K562 (cell line): ENCODE data around the gene RACK1. TPM values are rescaled to one million over a fixed set of nuclear protein-coding genes. Genes with fewer than 3 reads are reported as not detected.

Experiments
- E2F3 ChIP-seq: fragments of 250-450 bp; sonication (Bioruptor Pico); IDR thresholded peaks from 2 replicates; pipeline ENCODE4 v1.4.0; 2020; ENCODE audit warnings: mild to moderate bottlenecking
- ELF1 ChIP-seq: fragments of 200-800 bp; sonication (Bioruptor generic); IDR thresholded peaks from 2 replicates; pipeline ENCODE4 v1.6.1; 2016; ENCODE audit warnings: missing genetic modification characterization, missing compliant biosample characterization
- HIVEP1 ChIP-seq: fragments of 250-450 bp; sonication (Bioruptor Pico); IDR thresholded peaks from 2 replicates; pipeline ENCODE4 v1.4.0; 2020; ENCODE audit warnings: mild to moderate bottlenecking
- NFRKB ChIP-seq: fragments of 450-650 bp; IDR thresholded peaks from 2 replicates; pipeline ENCODE4 v1.6.1; 2016; ENCODE audit warnings: low read depth
- PHB2 ChIP-seq: fragments of 450-650 bp; IDR thresholded peaks from 2 replicates; pipeline ENCODE4 v1.6.1; 2017; ENCODE audit warnings: low read depth
- PHTF2 ChIP-seq: fragments of 250-450 bp; sonication (Bioruptor Pico); IDR thresholded peaks from 2 replicates; pipeline ENCODE4 v1.5.0; 2021; ENCODE audit warnings: mild to moderate bottlenecking
- POLR2H ChIP-seq: IDR thresholded peaks from 2 replicates; pipeline ENCODE4 v1.6.1; 2016; ENCODE audit warnings: missing genetic modification characterization, low read depth, mild to moderate bottlenecking, control low read depth, missing compliant biosample characterization, moderate library complexity
- SMAD4 ChIP-seq: fragments of 250-450 bp; sonication (Bioruptor Pico); conservative IDR thresholded peaks from 2 replicates; pipeline ENCODE4 v1.8.0; 2021; ENCODE audit warnings: inconsistent platforms, mild to moderate bottlenecking, moderate library complexity
- TCF7L2 ChIP-seq: fragments of 150-350 bp; IDR thresholded peaks from 2 replicates; pipeline ENCODE4 v1.6.1; 2016; ENCODE audit warnings: low read depth, mild to moderate bottlenecking, low read length, moderate library complexity
- TCFL5 ChIP-seq: fragments of 250-450 bp; sonication (Bioruptor Pico); conservative IDR thresholded peaks from 2 replicates; pipeline ENCODE4 v1.6.1; 2021; ENCODE audit warnings: mild to moderate bottlenecking, moderate library complexity, matching md5 sums
- ZFP1 ChIP-seq: fragments of 450-650 bp; formaldehyde crosslinking; IDR thresholded peaks from 2 replicates; pipeline ENCODE4 v1.4.0; 2020; ENCODE audit warnings: mild to moderate bottlenecking, mixed read lengths
- ZFX ChIP-seq: sonication (generic); formaldehyde crosslinking; IDR thresholded peaks from 2 replicates; pipeline ENCODE4 v1.8.0; 2022; ENCODE audit warnings: mild to moderate bottlenecking, missing genetic modification reagents, moderate library complexity
- ZNF41 ChIP-seq: fragments of 250-450 bp; sonication (Bioruptor Pico); conservative IDR thresholded peaks from 2 replicates; pipeline ENCODE4 v1.4.0; 2020; ENCODE audit warnings: mild to moderate bottlenecking
- ZNF583 ChIP-seq: fragments of 250-450 bp; sonication (Bioruptor Pico); IDR thresholded peaks from 2 replicates; pipeline ENCODE4 v1.4.0; 2020
- ZNF830 ChIP-seq: fragments of 250-450 bp; sonication (Bioruptor Pico); IDR thresholded peaks from 2 replicates; pipeline ENCODE4 v1.5.0; 2021; ENCODE audit warnings: mild to moderate bottlenecking
- ZZZ3 ChIP-seq: fragments of 450-650 bp; IDR thresholded peaks from 2 replicates; pipeline ENCODE4 v1.6.1; 2016; ENCODE audit warnings: antibody characterized with exemption, mild to moderate bottlenecking, moderate library complexity
- polyA plus RNA-seq, 8 experiments: library from polyadenylated mRNA; depleted of rRNA in 4 of 8; stranded (reverse) in 5 of 8; unstranded in 3 of 8; fragments of >200 nt; fragmentation: Nextera tagmentation in 2 of 8; fragmentation: Illumina TruSeq in 1 of 8; extraction: Ambion mirVana in 2 of 8; extraction: Trizol in 1 of 8; gene quantifications; 2 replicates each; pipeline versions ENCODE4 v1.2.1 to v1.2.3, GENCODE V29; 2011 to 2014; ENCODE audit warnings: inconsistent platforms in 1 of 8, missing spikeins in 1 of 8
- total RNA-seq, 7 experiments: library from RNA; depleted of rRNA in 6 of 7; stranded (reverse); fragments of >200 nt in 6 of 7; fragmentation: Illumina TruSeq in 2 of 7; extraction: Trizol in 2 of 7; gene quantifications; 2 replicates each; pipeline versions ENCODE4 v1.2.1 to v1.2.3, GENCODE V29; 2011 to 2021; ENCODE audit warnings: low replicate concordance in 1 of 7
- TF ChIP-seq, protein P1 (sequence below): sonication (generic); formaldehyde crosslinking; IDR thresholded peaks from 2 replicates; pipeline ENCODE4 v1.8.0; 2023; ENCODE audit warnings: mild to moderate bottlenecking, missing genetic modification reagents
- TF ChIP-seq, protein P2 (sequence below), 2 experiments: IDR thresholded peaks; 2 replicates each; pipeline ENCODE4 v1.6.1; 2012; ENCODE audit warnings: improper control_type of control experiment in 2 of 2, low read depth in 2 of 2, low read length in 2 of 2, borderline replicate concordance in 1 of 2
- TF ChIP-seq, protein P3 (sequence below): fragments of 450-650 bp; IDR thresholded peaks from 2 replicates; pipeline ENCODE4 v1.6.1; 2017; ENCODE audit warnings: mild to moderate bottlenecking, moderate library complexity
- TF ChIP-seq, protein P4 (sequence below): sonication (generic); formaldehyde crosslinking; IDR thresholded peaks from 2 replicates; pipeline ENCODE4 v1.9.0; 2022; ENCODE audit warnings: mild to moderate bottlenecking, missing genetic modification reagents

RACK1 gene
- total and polyA plus RNA-seq, 9 of the 15 experiments (the other 6 are each of a cell fraction or from before 2014, with no cell fraction given): 2,303 to 5,311 (median 3,833) TPM

DNA sequence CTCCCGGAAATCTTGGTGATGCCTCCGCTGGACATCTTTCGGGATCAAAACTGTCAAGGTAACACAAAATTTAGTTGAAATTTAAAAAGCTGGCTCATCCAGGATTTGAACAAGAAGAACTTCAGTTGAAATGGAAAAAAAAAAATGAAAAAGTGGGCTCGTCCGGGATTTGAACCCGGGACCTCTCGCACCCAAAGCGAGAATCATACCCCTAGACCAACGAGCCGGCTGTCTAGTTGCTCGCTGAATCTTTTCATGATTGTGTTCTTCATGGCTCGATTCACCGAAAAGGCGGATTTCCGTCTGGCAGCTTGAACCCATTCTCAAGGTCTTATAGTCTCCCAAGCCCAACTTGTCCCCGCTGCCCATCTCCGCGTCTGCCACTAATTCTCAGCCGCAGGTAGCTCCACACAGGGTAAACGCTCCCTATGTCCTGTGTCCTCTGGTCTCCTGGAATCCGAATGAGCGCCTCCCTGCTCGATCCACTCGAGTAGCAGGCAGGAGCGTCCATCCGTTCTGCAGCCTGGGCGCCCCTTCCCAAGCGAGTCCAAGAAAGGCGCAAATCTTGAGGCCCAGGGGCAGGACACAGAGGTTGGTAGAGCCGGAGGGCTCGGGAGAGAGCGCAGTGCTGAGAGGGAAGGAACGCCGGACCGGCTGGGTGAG, 54.9 kb downstream of the RACK1 start (continued):
- TF ChIP-seq POLR2H (tag) (no peak), SMAD4 (CRISPR knock-in tag) (no peak), PHB2 (no peak), TCFL5 (CRISPR knock-in tag) (no peak), ZFP1 (CRISPR knock-in tag) (no peak), ZFX (CRISPR knock-in tag) (no peak), E2F3 (CRISPR knock-in tag) (no peak), ELF1 (tag) (peak; percentile 58; the same call in 1 of the 2 replicates), TCF7L2 (no peak), ZNF830 (no peak), HIVEP1 (CRISPR knock-in tag) (no peak), ZNF41 (no peak), ZZZ3 (no peak), NFRKB (0 out of 2 replicates have a peak, but pooled peaks have one; percentile 18), ZNF583 (CRISPR knock-in tag) (no peak), PHTF2 (no peak)
- TF ChIP-seq, protein P1, sequence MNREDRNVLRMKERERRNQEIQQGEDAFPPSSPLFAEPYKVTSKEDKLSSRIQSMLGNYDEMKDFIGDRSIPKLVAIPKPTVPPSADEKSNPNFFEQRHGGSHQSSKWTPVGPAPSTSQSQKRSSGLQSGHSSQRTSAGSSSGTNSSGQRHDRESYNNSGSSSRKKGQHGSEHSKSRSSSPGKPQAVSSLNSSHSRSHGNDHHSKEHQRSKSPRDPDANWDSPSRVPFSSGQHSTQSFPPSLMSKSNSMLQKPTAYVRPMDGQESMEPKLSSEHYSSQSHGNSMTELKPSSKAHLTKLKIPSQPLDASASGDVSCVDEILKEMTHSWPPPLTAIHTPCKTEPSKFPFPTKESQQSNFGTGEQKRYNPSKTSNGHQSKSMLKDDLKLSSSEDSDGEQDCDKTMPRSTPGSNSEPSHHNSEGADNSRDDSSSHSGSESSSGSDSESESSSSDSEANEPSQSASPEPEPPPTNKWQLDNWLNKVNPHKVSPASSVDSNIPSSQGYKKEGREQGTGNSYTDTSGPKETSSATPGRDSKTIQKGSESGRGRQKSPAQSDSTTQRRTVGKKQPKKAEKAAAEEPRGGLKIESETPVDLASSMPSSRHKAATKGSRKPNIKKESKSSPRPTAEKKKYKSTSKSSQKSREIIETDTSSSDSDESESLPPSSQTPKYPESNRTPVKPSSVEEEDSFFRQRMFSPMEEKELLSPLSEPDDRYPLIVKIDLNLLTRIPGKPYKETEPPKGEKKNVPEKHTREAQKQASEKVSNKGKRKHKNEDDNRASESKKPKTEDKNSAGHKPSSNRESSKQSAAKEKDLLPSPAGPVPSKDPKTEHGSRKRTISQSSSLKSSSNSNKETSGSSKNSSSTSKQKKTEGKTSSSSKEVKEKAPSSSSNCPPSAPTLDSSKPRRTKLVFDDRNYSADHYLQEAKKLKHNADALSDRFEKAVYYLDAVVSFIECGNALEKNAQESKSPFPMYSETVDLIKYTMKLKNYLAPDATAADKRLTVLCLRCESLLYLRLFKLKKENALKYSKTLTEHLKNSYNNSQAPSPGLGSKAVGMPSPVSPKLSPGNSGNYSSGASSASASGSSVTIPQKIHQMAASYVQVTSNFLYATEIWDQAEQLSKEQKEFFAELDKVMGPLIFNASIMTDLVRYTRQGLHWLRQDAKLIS (CRISPR knock-in tag): no peak; the same call in 1 of the 2 replicates
- TF ChIP-seq, protein P2, sequence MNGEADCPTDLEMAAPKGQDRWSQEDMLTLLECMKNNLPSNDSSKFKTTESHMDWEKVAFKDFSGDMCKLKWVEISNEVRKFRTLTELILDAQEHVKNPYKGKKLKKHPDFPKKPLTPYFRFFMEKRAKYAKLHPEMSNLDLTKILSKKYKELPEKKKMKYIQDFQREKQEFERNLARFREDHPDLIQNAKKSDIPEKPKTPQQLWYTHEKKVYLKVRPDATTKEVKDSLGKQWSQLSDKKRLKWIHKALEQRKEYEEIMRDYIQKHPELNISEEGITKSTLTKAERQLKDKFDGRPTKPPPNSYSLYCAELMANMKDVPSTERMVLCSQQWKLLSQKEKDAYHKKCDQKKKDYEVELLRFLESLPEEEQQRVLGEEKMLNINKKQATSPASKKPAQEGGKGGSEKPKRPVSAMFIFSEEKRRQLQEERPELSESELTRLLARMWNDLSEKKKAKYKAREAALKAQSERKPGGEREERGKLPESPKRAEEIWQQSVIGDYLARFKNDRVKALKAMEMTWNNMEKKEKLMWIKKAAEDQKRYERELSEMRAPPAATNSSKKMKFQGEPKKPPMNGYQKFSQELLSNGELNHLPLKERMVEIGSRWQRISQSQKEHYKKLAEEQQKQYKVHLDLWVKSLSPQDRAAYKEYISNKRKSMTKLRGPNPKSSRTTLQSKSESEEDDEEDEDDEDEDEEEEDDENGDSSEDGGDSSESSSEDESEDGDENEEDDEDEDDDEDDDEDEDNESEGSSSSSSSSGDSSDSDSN (IDR thresholded peaks at IDR 0.05; ENCODE audit: borderline replicate concordance in 1 of 2, low read depth in 2 of 2, low read length in 2 of 2): peak in 1 of 2 experiments; percentile 55; a peak in 1 of 4 replicates
- TF ChIP-seq, protein P3, sequence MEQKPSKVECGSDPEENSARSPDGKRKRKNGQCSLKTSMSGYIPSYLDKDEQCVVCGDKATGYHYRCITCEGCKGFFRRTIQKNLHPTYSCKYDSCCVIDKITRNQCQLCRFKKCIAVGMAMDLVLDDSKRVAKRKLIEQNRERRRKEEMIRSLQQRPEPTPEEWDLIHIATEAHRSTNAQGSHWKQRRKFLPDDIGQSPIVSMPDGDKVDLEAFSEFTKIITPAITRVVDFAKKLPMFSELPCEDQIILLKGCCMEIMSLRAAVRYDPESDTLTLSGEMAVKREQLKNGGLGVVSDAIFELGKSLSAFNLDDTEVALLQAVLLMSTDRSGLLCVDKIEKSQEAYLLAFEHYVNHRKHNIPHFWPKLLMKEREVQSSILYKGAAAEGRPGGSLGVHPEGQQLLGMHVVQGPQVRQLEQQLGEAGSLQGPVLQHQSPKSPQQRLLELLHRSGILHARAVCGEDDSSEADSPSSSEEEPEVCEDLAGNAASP: no peak
- TF ChIP-seq, protein P4, sequence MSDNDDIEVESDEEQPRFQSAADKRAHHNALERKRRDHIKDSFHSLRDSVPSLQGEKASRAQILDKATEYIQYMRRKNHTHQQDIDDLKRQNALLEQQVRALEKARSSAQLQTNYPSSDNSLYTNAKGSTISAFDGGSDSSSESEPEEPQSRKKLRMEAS: no peak
